Renal pelvis (tissue), 4 donors: ENCODE results near the gene CS. TPM values are rescaled to one million over a fixed set of nuclear protein-coding genes. Genes with fewer than 3 reads are reported as not detected.

ENCODE experiments used
- DNase-seq: peaks from one replicate; pipeline ENCODE4 v3.0.0-alpha.2; 2013
- polyA plus RNA-seq, 3 donors: library from polyadenylated mRNA; unstranded; fragments of 120-200 nt; gene quantifications; one replicate each; pipeline ENCODE4 v1.2.1, GENCODE V29; 2013; ENCODE audit not compliant: insufficient read length in 3 of 3

The CS gene
- polyA plus RNA-seq, 3 donors: 202 to 237 (median 212) TPM

- DNase-seq: no peak
Observed at GRCh38 chr12:56223571-56224101, 76.5 kb downstream of the CS start.

- no peak for DNase-seq
Observed at GRCh38 chr12:56222531-56222895, 77.6 kb downstream of the CS start.

- DNase-seq: peak; percentile 98
Observed at GRCh38 chr12:56221757-56222530, 78.2 kb downstream of the CS start, which contains the start of gene RNF41. RNF41 (minus strand) TSS chr12:56221922; CDS start chr12:56214047, 7,875 bp downstream.

Other genes with a start within 250 kb of the CS start
- gene ERBB3, start 220.2 kb downstream of the CS start, polyA plus RNA-seq: 100 to 1,000 TPM in 2 of 3 donors, 10 to 100 TPM in 1; 70.3 to 125 (median 113) TPM
- gene PA2G4, start 195.8 kb downstream of the CS start, polyA plus RNA-seq: 100 to 1,000 TPM; 140 to 173 (median 148) TPM
- 1,000 to 10,000 TPM; 4,623 to 5,799 (median 4,745) TPM for gene RPL41, start 183.7 kb downstream of the CS start, polyA plus RNA-seq
- 1 to 10 TPM; 6.1 to 7.4 (median 6.9) TPM for gene ZC3H10, start 182.1 kb downstream of the CS start, polyA plus RNA-seq
- gene ESYT1, start 172.1 kb downstream of the CS start, polyA plus RNA-seq: 10 to 100 TPM; 79.5 to 86.3 (median 81.9) TPM
- gene MYL6B, start 147.7 kb downstream of the CS start, polyA plus RNA-seq: 100 to 1,000 TPM; 158 to 186 (median 174) TPM
- 1,000 to 10,000 TPM; 1,644 to 2,112 (median 1,781) TPM for gene MYL6, start 142.0 kb downstream of the CS start, polyA plus RNA-seq
- gene SMARCC2, start 110.8 kb downstream of the CS start, polyA plus RNA-seq: 100 to 1,000 TPM; 116 to 152 (median 133) TPM
- 10 to 100 TPM; 43.8 to 50.1 (median 47.2) TPM for gene RNF41, start 78.4 kb downstream of the CS start, polyA plus RNA-seq
- gene NABP2, start 76.0 kb downstream of the CS start, polyA plus RNA-seq: 10 to 100 TPM; 28.2 to 30.5 (median 28.3) TPM
- 10 to 100 TPM; 73.2 to 87.0 (median 81.7) TPM for gene SLC39A5, start 70.3 kb downstream of the CS start, polyA plus RNA-seq
- gene ANKRD52, start 41.9 kb downstream of the CS start, polyA plus RNA-seq: 10 to 100 TPM; 32.8 to 40.5 (median 39.0) TPM
- 10 to 100 TPM; 16.3 to 25.5 (median 19.6) TPM for gene COQ10A, start 33.4 kb downstream of the CS start, polyA plus RNA-seq
- 100 to 1,000 TPM; 160 to 182 (median 172) TPM for gene CNPY2, start 15.7 kb upstream of the CS start, polyA plus RNA-seq
- 100 to 1,000 TPM in 1 of 3 donors, 10 to 100 TPM in 2; 82.4 to 140 (median 98.9) TPM for gene PAN2, start 33.7 kb upstream of the CS start, polyA plus RNA-seq
- 1 to 10 TPM in 2 of 3 donors, under 1 TPM in 1; 0.85 to 1.1 (median 1.0) TPM for gene IL23A, start 38.6 kb upstream of the CS start, polyA plus RNA-seq
- 100 to 1,000 TPM in 2 of 3 donors, 10 to 100 TPM in 1; 73.4 to 152 (median 139) TPM for gene STAT2, start 59.8 kb upstream of the CS start, polyA plus RNA-seq
- gene APOF, start 62.5 kb upstream of the CS start, polyA plus RNA-seq: under 1 TPM; 0.10 to 0.13 (median 0.11) TPM
- 10 to 100 TPM; 44.4 to 47.0 (median 46.2) TPM for gene TIMELESS, start 149.1 kb upstream of the CS start, polyA plus RNA-seq
- under 1 TPM in 1 of 3 donors, not detected in 2; 0.21 TPM for gene MIP, start 154.3 kb upstream of the CS start, polyA plus RNA-seq
- gene SPRYD4, start 168.2 kb upstream of the CS start, polyA plus RNA-seq: 1 to 10 TPM; 3.8 to 7.8 (median 6.9) TPM
- gene GLS2, start 187.8 kb upstream of the CS start, polyA plus RNA-seq: 1 to 10 TPM in 2 of 3 donors, under 1 TPM in 1; 1.00 to 2.3 (median 1.5) TPM
- gene RBMS2, start 221.5 kb upstream of the CS start, polyA plus RNA-seq: 10 to 100 TPM; 36.9 to 47.4 (median 41.8) TPM